GM23248 (cell line): Measurements from ENCODE around the gene DCTN4.

Experiments used
- EZH2 ChIP-seq: fragments of 200-600 bp; sonication (generic); IDR thresholded peaks from 2 replicates; pipeline ENCODE4 v1.6.1; 2018; ENCODE audit warnings: antibody characterized with exemption, mild to moderate bottlenecking; ENCODE audit not compliant: insufficient read depth, poor library complexity, severe bottlenecking
- EZH2phosphoT487 ChIP-seq: fragments of 200-600 bp; sonication (generic); IDR thresholded peaks from 2 replicates; pipeline ENCODE4 v1.6.1; 2018; ENCODE audit warnings: antibody characterized with exemption, moderate library complexity, mild to moderate bottlenecking, low read depth; ENCODE audit not compliant: insufficient read depth

GRCh38 chr5:150786876-150787275 lies 28.1 kb upstream of the DCTN4 start:
- TF ChIP-seq EZH2phosphoT487 (no peak), EZH2 (no peak)
